ENCODE results near the gene LCN12.

DNA sequence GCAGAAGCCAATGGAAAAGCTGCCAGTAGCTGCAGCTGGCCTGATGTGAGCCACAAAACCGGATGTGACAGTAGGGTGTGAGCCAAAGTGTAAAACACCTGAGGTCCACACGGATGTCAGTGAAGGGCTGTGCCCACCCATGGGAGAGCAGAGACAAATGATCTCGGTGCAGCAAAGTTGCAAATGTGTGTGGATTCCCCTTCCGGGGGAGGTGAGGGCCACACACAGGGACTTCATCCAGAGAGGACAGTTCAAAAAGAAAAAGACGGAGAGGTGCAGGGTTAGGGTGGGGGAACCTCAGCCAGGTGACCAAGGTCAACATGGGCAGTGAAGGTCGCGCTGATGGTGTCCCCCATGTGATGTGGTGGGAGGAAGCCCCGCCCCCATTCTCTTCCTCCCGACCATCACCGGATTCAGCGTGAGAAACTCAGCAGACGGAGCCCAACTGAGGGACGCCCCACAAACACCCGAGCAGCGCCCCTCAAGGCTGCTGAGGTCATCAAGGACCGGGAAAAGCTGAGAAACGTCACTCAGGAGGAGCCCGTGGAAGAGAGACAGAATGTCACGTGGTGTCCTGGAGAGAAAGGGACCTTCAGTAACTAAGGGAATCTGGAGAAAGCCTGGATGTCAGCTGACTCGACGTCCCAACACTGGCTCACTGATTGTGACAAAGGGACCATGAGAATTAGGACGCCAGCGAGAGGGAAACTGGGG is 13.9 kb downstream of the LCN12 start:
- TF ChIP-seq, protein P1, sequence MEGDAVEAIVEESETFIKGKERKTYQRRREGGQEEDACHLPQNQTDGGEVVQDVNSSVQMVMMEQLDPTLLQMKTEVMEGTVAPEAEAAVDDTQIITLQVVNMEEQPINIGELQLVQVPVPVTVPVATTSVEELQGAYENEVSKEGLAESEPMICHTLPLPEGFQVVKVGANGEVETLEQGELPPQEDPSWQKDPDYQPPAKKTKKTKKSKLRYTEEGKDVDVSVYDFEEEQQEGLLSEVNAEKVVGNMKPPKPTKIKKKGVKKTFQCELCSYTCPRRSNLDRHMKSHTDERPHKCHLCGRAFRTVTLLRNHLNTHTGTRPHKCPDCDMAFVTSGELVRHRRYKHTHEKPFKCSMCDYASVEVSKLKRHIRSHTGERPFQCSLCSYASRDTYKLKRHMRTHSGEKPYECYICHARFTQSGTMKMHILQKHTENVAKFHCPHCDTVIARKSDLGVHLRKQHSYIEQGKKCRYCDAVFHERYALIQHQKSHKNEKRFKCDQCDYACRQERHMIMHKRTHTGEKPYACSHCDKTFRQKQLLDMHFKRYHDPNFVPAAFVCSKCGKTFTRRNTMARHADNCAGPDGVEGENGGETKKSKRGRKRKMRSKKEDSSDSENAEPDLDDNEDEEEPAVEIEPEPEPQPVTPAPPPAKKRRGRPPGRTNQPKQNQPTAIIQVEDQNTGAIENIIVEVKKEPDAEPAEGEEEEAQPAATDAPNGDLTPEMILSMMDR (IDR thresholded peaks at IDR 0.05), result no peak
- TF ChIP-seq POLR2AphosphoS5 (IDR thresholded peaks at IDR 0.05), result no peak
- TF ChIP-seq EP300 (IDR thresholded peaks at IDR 0.05), result no peak
- no peak for TF ChIP-seq POLR2A (IDR thresholded peaks at IDR 0.05)

Data from gastroesophageal sphincter (tissue), 3 donors.